HepG2 (cell line): ENCODE measurements around the gene LACTBL1. TPM values are rescaled to one million over a fixed set of nuclear protein-coding genes. Genes with fewer than 3 reads are reported as not detected.

ENCODE experiments used
- CBFB ChIP-seq: sonication (generic); formaldehyde crosslinking; IDR thresholded peaks from 2 replicates; pipeline ENCODE4 v1.4.0; 2020; ENCODE audit warnings: missing genetic modification reagents
- GABPA ChIP-seq, 2 experiments: IDR thresholded peaks; 2 replicates each; pipeline ENCODE4 v1.6.1; 2011 to 2016; ENCODE audit warnings: low read depth in 2 of 2, low read length in 1 of 2, missing biosample characterization in 1 of 2, missing genetic modification characterization in 1 of 2
- GRHL1 ChIP-seq: sonication (generic); formaldehyde crosslinking; conservative IDR thresholded peaks from 2 replicates; pipeline ENCODE4 v1.8.0; 2022; ENCODE audit warnings: missing genetic modification reagents
- MAZ ChIP-seq, 2 experiments: sonication (generic) in 1 of 2; formaldehyde crosslinking in 1 of 2; IDR thresholded peaks; 2 replicates each; pipeline versions ENCODE4 v1.5.0 to v1.6.1; 2012 to 2020; ENCODE audit warnings: low read depth in 2 of 2, mild to moderate bottlenecking in 2 of 2, borderline replicate concordance in 1 of 2, improper control_type of control experiment in 1 of 2, low read length in 1 of 2, missing genetic modification reagents in 1 of 2, moderate library complexity in 1 of 2
- MBNL3 ChIP-seq: fragments of 250-450 bp; sonication (Bioruptor Pico); conservative IDR thresholded peaks from 2 replicates; pipeline ENCODE4 v1.8.0; 2022; ENCODE audit warnings: mild to moderate bottlenecking, inconsistent platforms
- MNT ChIP-seq: fragments of 450-650 bp; IDR thresholded peaks from 2 replicates; pipeline ENCODE4 v1.6.1; 2016
- NFIB ChIP-seq: sonication (generic); formaldehyde crosslinking; IDR thresholded peaks from 2 replicates; pipeline ENCODE4 v1.9.0; 2021; ENCODE audit warnings: missing genetic modification reagents, mild to moderate bottlenecking, borderline replicate concordance
- NFIC ChIP-seq: IDR thresholded peaks from 2 replicates; pipeline ENCODE4 v1.6.1; 2012; ENCODE audit warnings: mild to moderate bottlenecking, low read length, inconsistent platforms
- U2AF2 ChIP-seq: fragments of 200-400 bp; formaldehyde crosslinking; IDR thresholded peaks from 2 replicates; pipeline ENCODE4 v1.6.1; 2017; ENCODE audit warnings: low read depth, mild to moderate bottlenecking, low read length
- ZBTB2 ChIP-seq: sonication (generic); formaldehyde crosslinking; IDR thresholded peaks from 2 replicates; pipeline ENCODE4 v1.8.0; 2022; ENCODE audit warnings: low read depth, missing genetic modification reagents
- ZNF18 ChIP-seq: sonication (generic); formaldehyde crosslinking; IDR thresholded peaks from 2 replicates; pipeline ENCODE4 v1.8.0; 2022; ENCODE audit warnings: mild to moderate bottlenecking, missing genetic modification reagents; ENCODE audit not compliant: insufficient replicate concordance
- ZNF552 ChIP-seq: sonication (generic); formaldehyde crosslinking; IDR thresholded peaks from 2 replicates; pipeline ENCODE4 v1.9.0; 2022; ENCODE audit warnings: missing genetic modification reagents, mild to moderate bottlenecking, borderline replicate concordance
- polyA plus RNA-seq, 8 experiments: library from polyadenylated mRNA; depleted of rRNA in 3 of 8; stranded (reverse) in 7 of 8; unstranded in 1 of 8; fragments of >200 nt; fragmentation: Illumina TruSeq in 4 of 8; extraction: Trizol in 4 of 8; gene quantifications; 2 replicates each; pipeline versions ENCODE4 v1.2.1 to v1.2.3, GENCODE V29; 2011 to 2016; ENCODE audit warnings: low read depth in 4 of 8, missing spikeins in 1 of 8, mixed read lengths in 1 of 8; ENCODE audit not compliant: insufficient read depth in 1 of 8
- total RNA-seq, 5 experiments: library from RNA; depleted of rRNA; stranded (reverse); fragments of >200 nt; fragmentation: Illumina TruSeq; extraction: Trizol; gene quantifications; 2 replicates each; pipeline ENCODE4 v1.2.3, GENCODE V29; 2016; ENCODE audit warnings: low read depth in 1 of 5
- TF ChIP-seq, protein P1 (sequence below): IDR thresholded peaks from 2 replicates; pipeline ENCODE4 v1.4.0; 2020; ENCODE audit warnings: mild to moderate bottlenecking, missing genetic modification reagents

LACTBL1 gene
- total and polyA plus RNA-seq, 2 of the 13 experiments (the other 11 are each of a cell fraction or from before 2014, with no cell fraction given), result 0.12 to 1.3 TPM

GRCh38 chr1:22963044-22963677, 9.5 kb downstream of the LACTBL1 start (continued):
- TF ChIP-seq MNT (no peak), GRHL1 (no peak), MAZ (IDR thresholded peaks at IDR 0.05; ENCODE audit: borderline replicate concordance, low read depth, low read length) (peak; percentile 56; the same call in 1 of the 2 replicates), MAZ (CRISPR knock-in tag; IDR thresholded peaks at IDR 0.05; ENCODE audit: low read depth) (0 out of 2 replicates have a peak, but pooled peaks have one; percentile 70), GABPA (IDR thresholded peaks at IDR 0.05; ENCODE audit: low read depth, low read length) (no peak), GABPA (CRISPR knock-in tag; IDR thresholded peaks at IDR 0.05; ENCODE audit: low read depth) (no peak), ZNF552 (CRISPR knock-in tag) (no peak; the same call in 1 of the 2 replicates), ZBTB2 (CRISPR knock-in tag) (no peak), U2AF2 (no peak), ZNF18 (CRISPR knock-in tag) (no peak), NFIB (CRISPR knock-in tag) (no peak), CBFB (peak; percentile 34; the same call in 1 of the 2 replicates), NFIC (no peak), MBNL3 (CRISPR knock-in tag) (no peak)
- TF ChIP-seq, protein P1, sequence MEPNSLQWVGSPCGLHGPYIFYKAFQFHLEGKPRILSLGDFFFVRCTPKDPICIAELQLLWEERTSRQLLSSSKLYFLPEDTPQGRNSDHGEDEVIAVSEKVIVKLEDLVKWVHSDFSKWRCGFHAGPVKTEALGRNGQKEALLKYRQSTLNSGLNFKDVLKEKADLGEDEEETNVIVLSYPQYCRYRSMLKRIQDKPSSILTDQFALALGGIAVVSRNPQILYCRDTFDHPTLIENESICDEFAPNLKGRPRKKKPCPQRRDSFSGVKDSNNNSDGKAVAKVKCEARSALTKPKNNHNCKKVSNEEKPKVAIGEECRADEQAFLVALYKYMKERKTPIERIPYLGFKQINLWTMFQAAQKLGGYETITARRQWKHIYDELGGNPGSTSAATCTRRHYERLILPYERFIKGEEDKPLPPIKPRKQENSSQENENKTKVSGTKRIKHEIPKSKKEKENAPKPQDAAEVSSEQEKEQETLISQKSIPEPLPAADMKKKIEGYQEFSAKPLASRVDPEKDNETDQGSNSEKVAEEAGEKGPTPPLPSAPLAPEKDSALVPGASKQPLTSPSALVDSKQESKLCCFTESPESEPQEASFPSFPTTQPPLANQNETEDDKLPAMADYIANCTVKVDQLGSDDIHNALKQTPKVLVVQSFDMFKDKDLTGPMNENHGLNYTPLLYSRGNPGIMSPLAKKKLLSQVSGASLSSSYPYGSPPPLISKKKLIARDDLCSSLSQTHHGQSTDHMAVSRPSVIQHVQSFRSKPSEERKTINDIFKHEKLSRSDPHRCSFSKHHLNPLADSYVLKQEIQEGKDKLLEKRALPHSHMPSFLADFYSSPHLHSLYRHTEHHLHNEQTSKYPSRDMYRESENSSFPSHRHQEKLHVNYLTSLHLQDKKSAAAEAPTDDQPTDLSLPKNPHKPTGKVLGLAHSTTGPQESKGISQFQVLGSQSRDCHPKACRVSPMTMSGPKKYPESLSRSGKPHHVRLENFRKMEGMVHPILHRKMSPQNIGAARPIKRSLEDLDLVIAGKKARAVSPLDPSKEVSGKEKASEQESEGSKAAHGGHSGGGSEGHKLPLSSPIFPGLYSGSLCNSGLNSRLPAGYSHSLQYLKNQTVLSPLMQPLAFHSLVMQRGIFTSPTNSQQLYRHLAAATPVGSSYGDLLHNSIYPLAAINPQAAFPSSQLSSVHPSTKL (CRISPR knock-in tag), result peak; percentile 76
